ENCODE measurements around the gene PLPP1. TPM values are rescaled to one million over a fixed set of nuclear protein-coding genes. Genes with fewer than 3 reads are reported as not detected.
A peak's percentile ranks its signal among the peaks of the same experiment; 100 is the strongest.

PLPP1 gene
- total RNA-seq, 2 experiments from 2014 or later = 2.9 to 3.0 TPM

DNA sequence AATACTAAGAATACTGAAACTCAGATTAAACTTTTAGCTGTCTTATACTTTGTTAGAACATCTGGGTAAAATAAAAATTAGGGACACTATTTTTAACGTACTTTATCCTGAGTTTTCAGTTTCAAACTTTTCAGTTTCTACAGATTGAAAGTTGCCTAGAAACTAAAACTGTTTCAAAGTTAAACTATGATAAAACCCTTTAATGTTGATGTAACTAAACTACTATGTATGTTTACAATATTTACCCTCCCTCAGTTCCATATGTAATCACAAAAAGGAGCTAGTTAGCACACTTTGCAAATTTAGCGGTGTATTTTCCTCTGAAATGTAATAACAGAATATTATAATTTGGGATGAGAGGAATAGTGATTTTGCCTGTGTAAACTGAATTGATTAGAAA is 121.1 kb downstream of the PLPP1 start:
- peaks cover 70% of the 10 kb centered on the region for H3K36me3 Mint-ChIP-seq (ENCODE audit: low read depth)
- no peak overlapping the region for H3K27ac Mint-ChIP-seq
- peaks cover under 1% of the 10 kb centered on the region for H3K4me1 ChIP-seq (ENCODE audit: insufficient read depth, low read length)
- H3K27me3 ChIP-seq (ENCODE audit: control insufficient read depth in 1 of 2, insufficient read depth in 2 of 2, low read length in 2 of 2) = no peaks in the 10 kb centered on the region
- DNase-seq (no peak), ATAC-seq (ENCODE audit: poor library complexity) (no peak)
- H3K4me3 ChIP-seq (ENCODE audit: low read length) = no peak overlapping the region
- H3K27me3 Mint-ChIP-seq = no peaks in the 10 kb centered on the region
- no peak overlapping the region for H3K4me3 Mint-ChIP-seq
- TF ChIP-seq, protein P1, sequence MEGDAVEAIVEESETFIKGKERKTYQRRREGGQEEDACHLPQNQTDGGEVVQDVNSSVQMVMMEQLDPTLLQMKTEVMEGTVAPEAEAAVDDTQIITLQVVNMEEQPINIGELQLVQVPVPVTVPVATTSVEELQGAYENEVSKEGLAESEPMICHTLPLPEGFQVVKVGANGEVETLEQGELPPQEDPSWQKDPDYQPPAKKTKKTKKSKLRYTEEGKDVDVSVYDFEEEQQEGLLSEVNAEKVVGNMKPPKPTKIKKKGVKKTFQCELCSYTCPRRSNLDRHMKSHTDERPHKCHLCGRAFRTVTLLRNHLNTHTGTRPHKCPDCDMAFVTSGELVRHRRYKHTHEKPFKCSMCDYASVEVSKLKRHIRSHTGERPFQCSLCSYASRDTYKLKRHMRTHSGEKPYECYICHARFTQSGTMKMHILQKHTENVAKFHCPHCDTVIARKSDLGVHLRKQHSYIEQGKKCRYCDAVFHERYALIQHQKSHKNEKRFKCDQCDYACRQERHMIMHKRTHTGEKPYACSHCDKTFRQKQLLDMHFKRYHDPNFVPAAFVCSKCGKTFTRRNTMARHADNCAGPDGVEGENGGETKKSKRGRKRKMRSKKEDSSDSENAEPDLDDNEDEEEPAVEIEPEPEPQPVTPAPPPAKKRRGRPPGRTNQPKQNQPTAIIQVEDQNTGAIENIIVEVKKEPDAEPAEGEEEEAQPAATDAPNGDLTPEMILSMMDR (IDR thresholded peaks at IDR 0.05) = no peak
- no peaks in the 10 kb centered on the region for H3K9me3 Mint-ChIP-seq
- POLR2A ChIA-PET = no interaction called here
- CTCF ChIA-PET = interaction anchor here (1.6 kb wide), 1 partner anchor 278 kb away, joined by 4 read pairs; no protein-coding TSS in a partner anchor
- no peak overlapping the region for H3K27ac ChIP-seq (ENCODE audit: low read depth in 1 of 2, low read length in 2 of 2)
- peaks cover 45% of the 10 kb centered on the region for H3K36me3 ChIP-seq (ENCODE audit: insufficient read depth, low read length)
- H3K9me3 ChIP-seq (ENCODE audit: control insufficient read depth in 1 of 2, insufficient read depth in 1 of 2, low read length in 2 of 2) = no peaks in the 10 kb centered on the region
- peaks cover 6% of the 10 kb centered on the region for H3K4me1 Mint-ChIP-seq (ENCODE audit: low read depth)
- intact Hi-C loops (cut with DNase I, micrococcal nuclease) = no loop called here

- Histone ChIP-seq H3K27ac (ENCODE audit: low read depth in 1 of 2, low read length in 2 of 2) (no peak overlapping the region), H3K27me3 (ENCODE audit: control insufficient read depth in 1 of 2, insufficient read depth in 2 of 2, low read length in 2 of 2) (no peaks in the 10 kb centered on the region), H3K9me3 (ENCODE audit: control insufficient read depth in 1 of 2, insufficient read depth in 1 of 2, low read length in 2 of 2) (no peaks in the 10 kb centered on the region), H3K36me3 (ENCODE audit: insufficient read depth, low read length) (peaks cover 53% of the 10 kb centered on the region), H3K4me1 (ENCODE audit: insufficient read depth, low read length) (no peaks in the 10 kb centered on the region), H3K4me3 (ENCODE audit: low read length) (no peak overlapping the region)
- CTCF ChIA-PET = no interaction called here
- intact Hi-C loops (cut with DNase I, micrococcal nuclease) = no loop called here
- H3K36me3 Mint-ChIP-seq (ENCODE audit: low read depth) = peaks cover 73% of the 10 kb centered on the region
- DNase-seq (peak in 1 of 14 experiments; percentile 5), ATAC-seq (ENCODE audit: poor library complexity) (peak; percentile 46)
- POLR2A ChIA-PET = no interaction called here
- TF ChIP-seq, protein P1 (IDR thresholded peaks at IDR 0.05) = no peak
- H3K27me3 Mint-ChIP-seq = no peaks in the 10 kb centered on the region
- H3K4me1 Mint-ChIP-seq (ENCODE audit: low read depth) = peaks cover 6% of the 10 kb centered on the region
- H3K9me3 Mint-ChIP-seq = no peaks in the 10 kb centered on the region
- H3K27ac Mint-ChIP-seq = no peak overlapping the region
- no peak overlapping the region for H3K4me3 Mint-ChIP-seq
Measured at GRCh38 chr5:55411876-55412275, 122.9 kb downstream of the PLPP1 start.

- H3K27me3 ChIP-seq (ENCODE audit: control insufficient read depth in 1 of 2, insufficient read depth in 2 of 2, low read length in 2 of 2) = no peaks in the 10 kb centered on the region
- DNase-seq (peak in 1 of 14 experiments; percentile 12), ATAC-seq (ENCODE audit: poor library complexity) (no peak)
- peaks cover 79% of the 10 kb centered on the region for H3K36me3 Mint-ChIP-seq (ENCODE audit: low read depth)
- H3K27ac Mint-ChIP-seq = no peak overlapping the region
- H3K9me3 ChIP-seq (ENCODE audit: control insufficient read depth in 1 of 2, insufficient read depth in 1 of 2, low read length in 2 of 2) = no peaks in the 10 kb centered on the region
- intact Hi-C loops (cut with DNase I, micrococcal nuclease) = no loop called here
- H3K27me3 Mint-ChIP-seq = no peaks in the 10 kb centered on the region
- H3K36me3 ChIP-seq (ENCODE audit: insufficient read depth, low read length) = peaks cover 57% of the 10 kb centered on the region
- no peak overlapping the region for H3K27ac ChIP-seq (ENCODE audit: low read depth in 1 of 2, low read length in 2 of 2)
- peaks cover 6% of the 10 kb centered on the region for H3K4me1 Mint-ChIP-seq (ENCODE audit: low read depth)
- TF ChIP-seq, protein P1 (IDR thresholded peaks at IDR 0.05) = no peak
- H3K4me1 ChIP-seq (ENCODE audit: insufficient read depth, low read length) = no peaks in the 10 kb centered on the region
- no peak overlapping the region for H3K4me3 Mint-ChIP-seq
- no peaks in the 10 kb centered on the region for H3K9me3 Mint-ChIP-seq
- ChIA-PET CTCF (no interaction called here), POLR2A (no interaction called here)
- H3K4me3 ChIP-seq (ENCODE audit: low read length) = no peak overlapping the region
Measured at GRCh38 chr5:55410845-55411244, 123.9 kb downstream of the PLPP1 start.
